Neural progenitor cell (in vitro differentiated cells): ENCODE data around the gene AHRR.

Source experiments
- CTCF ChIP-seq: fragments of 200-600 bp; sonication (generic); IDR thresholded peaks from 2 replicates; pipeline ENCODE4 v1.5.1; 2017; ENCODE audit warnings: antibody characterized with exemption, mild to moderate bottlenecking
- EZH2 ChIP-seq: fragments of 200-600 bp; sonication (generic); IDR thresholded peaks from 2 replicates; pipeline ENCODE4 v1.6.1; 2017; ENCODE audit warnings: antibody characterized with exemption, mild to moderate bottlenecking, moderate library complexity
- EZH2phosphoT487 ChIP-seq: fragments of 200-600 bp; sonication (generic); IDR thresholded peaks from 2 replicates; pipeline ENCODE4 v1.6.1; 2017; ENCODE audit warnings: antibody characterized with exemption

GRCh38 chr5:416636-416960 lies 95.1 kb downstream of the AHRR start:
- no peak for TF ChIP-seq EZH2
- TF ChIP-seq CTCF, result no peak
- TF ChIP-seq EZH2phosphoT487, result no peak
